Fibroblast of skin of left biceps (primary cell): Measurements from ENCODE around the gene RNF135.
"Not testable (repeated sequence)": the region's sequence is repeated elsewhere in the genome, so short reads cannot be mapped to it uniquely, and the experiment has no call there.

Source experiments
- DNase-seq, 2 experiments: peaks; one replicate each; pipeline ENCODE4 v3.0.0-alpha.2; 2013; ENCODE audit warnings: low read depth in 2 of 2

The RNF135 gene, protein sequence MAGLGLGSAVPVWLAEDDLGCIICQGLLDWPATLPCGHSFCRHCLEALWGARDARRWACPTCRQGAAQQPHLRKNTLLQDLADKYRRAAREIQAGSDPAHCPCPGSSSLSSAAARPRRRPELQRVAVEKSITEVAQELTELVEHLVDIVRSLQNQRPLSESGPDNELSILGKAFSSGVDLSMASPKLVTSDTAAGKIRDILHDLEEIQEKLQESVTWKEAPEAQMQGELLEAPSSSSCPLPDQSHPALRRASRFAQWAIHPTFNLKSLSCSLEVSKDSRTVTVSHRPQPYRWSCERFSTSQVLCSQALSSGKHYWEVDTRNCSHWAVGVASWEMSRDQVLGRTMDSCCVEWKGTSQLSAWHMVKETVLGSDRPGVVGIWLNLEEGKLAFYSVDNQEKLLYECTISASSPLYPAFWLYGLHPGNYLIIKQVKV

DNA sequence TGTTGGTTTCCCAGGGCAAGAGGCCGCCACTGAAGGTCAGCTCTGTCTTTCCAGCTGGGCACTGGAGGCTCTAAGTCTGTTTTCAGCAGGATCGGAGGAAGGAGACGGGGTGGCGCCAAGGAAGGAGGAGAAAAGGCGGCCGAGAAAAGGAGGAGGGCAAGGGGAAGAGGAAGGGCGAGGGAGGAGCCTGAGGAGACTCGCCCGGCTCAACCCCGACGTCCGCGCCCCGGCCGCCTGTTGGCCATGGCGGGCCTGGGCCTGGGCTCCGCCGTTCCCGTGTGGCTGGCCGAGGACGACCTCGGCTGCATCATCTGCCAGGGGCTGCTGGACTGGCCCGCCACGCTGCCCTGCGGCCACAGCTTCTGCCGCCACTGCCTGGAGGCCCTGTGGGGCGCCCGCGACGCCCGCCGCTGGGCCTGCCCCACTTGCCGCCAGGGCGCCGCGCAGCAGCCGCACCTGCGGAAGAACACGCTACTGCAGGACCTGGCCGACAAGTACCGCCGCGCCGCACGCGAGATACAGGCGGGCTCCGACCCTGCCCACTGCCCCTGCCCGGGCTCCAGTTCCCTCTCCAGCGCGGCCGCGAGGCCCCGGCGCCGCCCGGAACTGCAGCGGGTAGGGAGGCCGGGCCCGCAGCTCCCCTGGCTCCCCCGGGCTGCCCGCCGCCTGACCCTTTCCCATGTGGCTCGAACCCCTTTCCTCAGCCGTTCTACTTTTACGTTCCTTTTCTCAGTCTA, at the start of gene RNF135:
Gene RNF135, plus strand, starts transcription at position 209 of the 737 bp plus-strand sequence. Its CDS starts 35 bp downstream, at position 244.
- peak; percentile 56 to 58 for DNase-seq

DNA sequence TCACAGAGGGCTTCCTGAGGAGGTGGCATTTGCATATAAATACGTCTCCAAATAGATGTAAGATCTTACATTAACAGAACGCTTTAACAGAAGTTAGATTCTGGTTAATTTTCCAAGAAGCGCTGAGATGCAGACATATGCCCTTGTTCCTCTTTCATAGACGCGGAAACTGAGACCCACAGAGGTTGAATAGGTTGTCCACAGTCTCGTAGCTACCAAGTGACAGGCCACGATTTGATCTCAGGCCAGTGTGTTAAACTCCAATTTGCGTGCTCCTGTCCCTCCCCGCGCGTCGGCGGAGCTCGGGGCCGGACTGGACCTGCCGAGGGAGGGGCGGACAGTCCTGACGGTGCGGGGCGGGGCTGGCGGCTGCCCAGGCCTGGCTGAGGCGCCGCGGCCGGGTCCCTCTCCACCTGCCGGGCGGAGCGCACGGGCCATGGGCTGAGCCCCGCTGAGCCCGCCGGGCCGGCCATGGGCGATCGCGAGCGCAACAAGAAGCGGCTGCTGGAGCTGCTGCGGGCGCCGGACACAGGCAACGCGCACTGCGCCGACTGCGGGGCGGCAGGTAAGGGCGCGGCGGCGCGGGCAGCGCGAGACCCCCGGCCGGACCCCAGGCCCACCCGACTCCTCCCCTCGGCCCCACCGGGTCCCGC, 49.2 kb upstream of the RNF135 start, which contains the start of gene ADAP2:
Gene ADAP2, plus strand, starts transcription at position 402 of the 653 bp plus-strand sequence. Its CDS starts 70 bp downstream, at position 472.
- no peak for DNase-seq

DNA sequence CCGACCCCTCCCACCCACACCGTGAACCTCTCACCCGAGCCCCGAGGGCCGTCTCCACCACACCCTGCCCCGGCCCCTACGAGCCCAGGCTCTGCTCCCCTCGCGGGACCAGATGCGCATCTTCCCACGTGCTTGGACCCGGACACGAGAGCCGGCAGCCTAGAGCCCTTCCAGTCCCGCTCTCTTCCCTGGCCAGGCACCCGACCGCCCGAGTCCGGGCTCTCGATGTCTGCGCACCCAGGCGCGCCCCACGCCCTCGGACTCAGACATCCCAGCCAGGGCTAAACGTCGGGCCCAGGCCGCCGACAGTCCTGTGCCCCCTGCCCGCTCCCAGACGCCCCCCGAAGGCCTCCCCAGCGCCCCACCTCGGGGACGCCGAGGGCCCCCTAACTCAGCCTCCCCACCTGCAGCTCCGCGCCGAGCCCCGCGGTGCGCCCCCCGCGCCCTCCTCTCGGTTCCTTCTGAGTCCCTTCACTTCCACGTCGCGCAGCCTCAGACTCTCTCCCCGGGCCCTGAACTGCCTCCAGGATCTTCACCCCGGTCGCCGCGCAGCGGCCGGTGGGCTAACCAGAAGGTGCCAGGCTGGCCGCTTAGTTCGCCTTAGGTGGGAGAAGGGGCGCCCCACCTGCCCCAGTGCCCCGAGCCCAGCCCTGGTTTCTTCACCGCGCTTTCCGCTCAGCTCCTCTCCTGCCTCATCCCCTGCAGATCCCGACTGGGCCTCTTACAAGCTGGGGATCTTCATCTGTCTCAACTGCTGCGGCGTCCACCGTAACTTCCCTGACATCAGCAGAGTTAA, 48.4 kb upstream of the RNF135 start:
- DNase-seq = no peak

DNA sequence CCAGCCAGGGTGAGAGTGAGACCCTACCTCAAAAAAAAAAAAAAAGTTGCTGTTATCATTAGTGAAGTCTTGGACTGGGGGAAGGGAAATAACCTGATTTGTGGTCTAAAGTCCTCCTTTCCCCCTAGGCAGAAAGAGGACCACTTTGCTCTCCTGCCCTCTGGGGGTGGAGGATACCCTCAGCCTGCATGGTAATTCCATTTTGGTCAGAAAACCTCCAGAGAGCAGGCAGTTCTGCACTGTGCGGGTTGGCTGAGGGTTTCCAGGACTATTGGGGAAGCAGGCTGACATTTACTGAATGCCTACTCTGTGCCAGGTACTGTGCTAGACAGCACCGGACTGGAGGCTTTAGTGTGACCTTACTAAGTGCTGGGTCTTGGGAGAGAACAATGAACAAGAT, 46.5 kb upstream of the RNF135 start:
- DNase-seq = no peak

DNA sequence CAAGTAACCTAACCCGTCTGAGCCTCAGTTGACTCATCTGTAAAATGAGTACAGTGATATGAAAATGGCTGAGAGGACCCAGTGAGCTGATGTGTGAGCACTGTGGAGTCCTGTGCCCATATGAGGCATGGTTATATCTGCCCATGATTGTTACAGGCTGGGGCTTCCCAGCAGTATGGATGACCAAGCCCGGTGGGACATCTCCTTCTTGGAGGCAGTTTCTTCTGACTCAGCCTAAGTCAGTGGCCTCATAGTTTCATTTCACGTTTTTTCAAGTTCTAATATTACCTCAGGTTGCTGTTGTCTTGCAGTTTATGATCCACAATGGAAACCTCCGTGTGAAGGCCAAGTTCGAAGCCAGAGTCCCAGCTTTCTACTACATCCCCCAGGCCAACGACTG, 44.3 kb upstream of the RNF135 start:
- DNase-seq = no peak

DNA sequence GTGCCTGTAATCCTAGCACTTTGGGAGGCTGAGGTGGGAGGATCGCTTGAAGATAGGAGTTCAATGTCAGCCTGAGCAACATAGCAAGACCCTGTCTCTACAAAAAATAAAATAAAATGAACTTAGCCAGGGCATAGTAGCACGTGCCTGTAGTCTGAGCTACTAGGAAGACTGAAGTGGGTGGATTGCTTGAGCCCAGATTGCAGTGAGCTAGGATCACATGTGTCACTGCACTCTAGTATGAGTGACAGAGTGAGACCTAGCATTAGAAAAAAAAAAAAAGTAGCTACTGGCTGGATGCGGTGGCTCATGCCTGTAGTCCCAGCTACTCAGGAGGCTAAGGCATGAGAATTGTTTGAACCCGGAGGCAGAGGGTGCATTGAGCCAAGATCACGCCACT, 43.1 kb upstream of the RNF135 start:
- no peak for DNase-seq

DNA sequence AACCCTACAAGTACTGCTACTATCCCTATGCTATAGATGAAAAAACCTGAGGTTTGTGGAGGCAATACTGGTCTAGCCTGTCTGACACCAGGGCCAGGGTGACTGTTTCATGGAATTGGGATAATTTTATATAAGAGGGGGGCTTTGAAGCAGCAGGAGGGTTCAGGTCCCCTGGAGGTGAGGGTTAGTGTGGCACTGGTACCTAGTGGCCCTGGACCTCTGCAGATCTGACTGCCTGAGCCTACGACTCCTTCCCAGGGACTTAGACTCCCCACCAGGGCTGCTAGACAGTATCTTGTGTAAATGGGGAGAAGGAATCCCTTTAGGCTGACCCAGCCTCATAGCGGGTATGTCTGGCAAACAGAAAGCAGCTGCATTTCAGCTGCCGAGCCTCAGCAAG, 42.3 kb upstream of the RNF135 start:
- DNase-seq = no peak

DNA sequence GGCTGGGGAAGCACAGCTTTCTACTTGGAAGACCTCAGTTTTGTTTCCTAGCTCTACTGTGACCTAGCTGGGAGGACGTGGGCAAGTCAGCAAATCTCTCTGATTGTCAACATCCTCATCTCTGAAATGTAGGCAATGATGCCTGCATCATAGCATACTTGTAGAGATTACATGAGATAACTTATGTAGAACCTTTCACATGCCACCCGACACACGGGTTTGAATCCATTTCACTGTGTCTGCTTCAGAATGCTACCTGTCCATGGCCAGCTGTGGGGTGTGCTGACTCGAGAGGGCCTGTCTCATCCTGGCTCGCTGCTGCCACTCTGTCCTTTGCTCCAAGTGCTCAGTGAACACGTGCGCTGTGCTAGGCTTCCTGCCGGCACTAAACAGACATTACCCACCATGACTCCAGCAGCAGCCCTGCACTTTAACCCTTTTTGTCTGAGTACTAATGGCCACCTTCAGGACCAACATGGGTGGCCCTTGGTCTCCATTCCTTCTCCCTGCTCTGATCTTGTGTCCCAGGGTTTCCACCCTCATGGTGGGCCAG, 41.7 kb upstream of the RNF135 start:
- no peak for DNase-seq

DNA sequence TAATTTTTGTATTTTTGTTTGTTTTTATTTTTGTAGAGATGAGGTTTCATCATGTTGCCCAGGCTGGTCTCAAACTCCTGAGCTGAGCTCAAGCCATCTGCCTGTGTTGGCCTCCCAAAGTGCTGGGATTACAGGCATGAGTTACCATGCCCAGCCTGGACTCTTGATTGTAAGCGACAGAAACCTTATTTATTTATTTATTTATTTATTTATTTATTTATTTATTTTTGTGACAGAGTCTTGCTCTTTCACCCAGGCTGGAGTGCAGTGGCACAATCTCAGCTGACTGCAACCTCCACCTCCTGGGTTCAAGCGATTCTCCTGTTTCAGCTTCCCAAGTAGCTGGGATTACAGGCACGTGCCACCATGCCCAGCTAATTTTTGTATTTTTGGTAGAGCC, 41.0 kb upstream of the RNF135 start:
- not testable (repeated sequence) for DNase-seq

DNA sequence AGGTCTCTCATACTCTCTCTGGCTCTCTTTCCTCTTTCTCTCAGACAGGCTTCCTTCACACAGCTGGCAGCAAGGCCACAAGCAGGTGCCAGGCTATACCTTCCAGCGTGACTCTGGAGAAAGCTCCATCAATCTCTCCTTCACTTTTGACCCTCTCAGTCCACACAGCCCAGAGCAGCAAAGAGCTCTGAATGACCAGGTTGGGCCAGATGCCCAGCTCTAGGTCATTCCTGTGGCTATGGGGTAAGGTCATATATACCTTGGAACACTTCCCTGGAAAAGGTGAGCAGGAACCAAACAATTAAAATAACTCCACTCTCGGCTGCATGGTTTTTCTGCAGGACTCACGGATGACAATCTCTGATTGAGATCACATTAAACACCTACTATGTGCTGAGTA, 40.3 kb upstream of the RNF135 start:
- no peak for DNase-seq

DNA sequence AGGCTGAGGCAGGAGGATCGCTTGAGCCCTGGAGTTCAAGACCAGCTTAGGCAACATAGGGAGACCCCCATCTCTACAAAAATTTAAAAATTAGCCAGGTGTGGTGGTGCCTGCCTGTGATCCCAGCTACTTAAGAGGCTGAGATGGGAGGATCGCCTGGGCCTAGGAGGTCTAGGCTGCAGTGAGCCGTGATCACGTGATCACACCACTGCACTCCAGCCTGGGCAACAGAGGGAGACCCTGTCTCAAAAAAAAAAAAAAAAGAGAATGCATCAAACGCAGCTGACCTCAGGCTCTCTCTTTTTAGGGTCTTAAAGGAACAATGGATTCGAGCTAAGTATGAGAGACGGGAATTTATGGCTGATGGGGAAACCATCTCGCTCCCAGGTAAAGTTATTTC, 39.3 kb upstream of the RNF135 start:
- not testable (repeated sequence) for DNase-seq

DNA sequence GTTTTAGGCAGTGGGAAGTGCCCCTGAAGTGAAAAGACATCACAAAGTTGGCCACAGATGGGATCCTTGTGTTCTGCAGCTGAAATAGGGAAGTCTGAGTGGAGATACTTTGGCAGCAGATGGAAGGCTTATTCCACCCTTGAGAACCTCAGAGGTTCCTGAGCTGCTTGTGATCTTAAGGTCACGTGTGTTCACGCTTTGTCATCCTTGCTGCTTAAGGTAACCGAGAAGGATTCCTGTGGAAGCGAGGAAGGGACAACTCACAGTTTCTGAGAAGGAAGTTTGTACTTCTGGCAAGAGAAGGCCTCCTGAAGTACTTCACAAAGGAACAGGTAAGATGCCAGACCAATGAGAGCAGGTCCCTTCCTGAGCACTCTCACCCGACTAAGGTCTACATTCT, 36.9 kb upstream of the RNF135 start:
- DNase-seq = no peak

DNA sequence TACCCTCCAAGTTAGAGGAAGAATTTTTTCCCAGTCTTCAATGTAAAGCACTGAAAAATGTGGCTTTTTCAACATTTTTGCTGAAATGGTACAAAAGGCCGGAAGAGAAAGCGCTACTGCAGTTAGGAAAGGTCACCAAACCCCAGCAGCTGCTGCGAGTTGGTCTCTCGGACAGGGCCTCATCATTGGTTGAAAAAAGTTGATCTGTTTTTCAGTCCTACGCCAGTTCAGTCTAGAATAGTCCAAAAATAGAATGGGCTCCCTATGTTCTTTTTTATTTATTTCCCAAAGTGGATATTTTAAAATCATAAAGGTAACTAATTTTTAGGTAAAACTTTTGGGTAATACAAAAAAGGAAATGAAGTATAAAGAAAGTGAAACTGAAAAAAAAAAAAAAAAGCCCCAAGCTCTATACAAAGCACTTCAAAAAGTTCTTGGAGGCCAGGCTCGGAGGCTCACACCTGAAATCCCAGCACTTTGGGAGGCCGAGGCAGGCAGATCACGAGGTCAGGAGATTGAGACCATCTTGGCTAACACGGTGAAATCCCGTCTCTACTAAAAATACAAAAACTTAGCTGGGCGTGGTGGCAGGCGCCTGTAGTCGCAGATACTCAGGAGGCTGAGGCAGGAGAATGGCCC, 31.7 kb upstream of the RNF135 start:
- DNase-seq = no peak

DNA sequence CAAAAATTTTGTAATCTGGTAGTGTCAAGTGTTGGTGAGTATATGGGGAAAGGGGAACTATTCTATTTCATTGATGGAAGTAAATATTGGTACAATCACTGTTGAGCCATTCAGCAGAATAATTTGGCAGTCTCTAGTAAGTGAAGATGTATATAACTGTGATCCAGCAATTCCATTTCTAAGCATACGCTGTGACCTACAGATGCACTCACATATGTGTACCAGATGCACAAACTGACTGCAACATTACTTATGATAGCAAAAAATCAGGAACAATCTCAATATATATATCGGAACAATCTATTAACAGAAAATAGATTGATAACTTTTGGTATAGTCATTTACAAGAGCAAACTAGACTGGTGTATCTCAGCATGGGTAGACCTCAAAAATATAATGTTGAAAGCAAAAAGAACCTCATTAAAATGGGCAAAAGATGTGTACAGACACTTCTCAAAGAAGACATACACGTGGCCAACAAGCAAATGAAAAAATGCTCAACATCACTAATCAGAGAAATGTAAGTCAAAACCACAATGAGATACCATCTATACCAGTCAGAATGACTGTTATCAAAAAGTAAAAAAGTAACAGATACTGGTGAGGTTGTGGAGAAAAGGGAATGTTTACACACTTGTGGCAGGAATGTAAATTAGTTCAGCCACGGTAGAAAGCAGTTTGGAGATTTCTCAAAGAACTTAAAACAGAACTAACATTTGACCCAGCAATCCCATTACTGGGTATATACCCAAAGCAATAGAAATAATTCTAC, 28.3 kb upstream of the RNF135 start:
- DNase-seq = peak in 1 of 2 experiments; percentile 17

DNA sequence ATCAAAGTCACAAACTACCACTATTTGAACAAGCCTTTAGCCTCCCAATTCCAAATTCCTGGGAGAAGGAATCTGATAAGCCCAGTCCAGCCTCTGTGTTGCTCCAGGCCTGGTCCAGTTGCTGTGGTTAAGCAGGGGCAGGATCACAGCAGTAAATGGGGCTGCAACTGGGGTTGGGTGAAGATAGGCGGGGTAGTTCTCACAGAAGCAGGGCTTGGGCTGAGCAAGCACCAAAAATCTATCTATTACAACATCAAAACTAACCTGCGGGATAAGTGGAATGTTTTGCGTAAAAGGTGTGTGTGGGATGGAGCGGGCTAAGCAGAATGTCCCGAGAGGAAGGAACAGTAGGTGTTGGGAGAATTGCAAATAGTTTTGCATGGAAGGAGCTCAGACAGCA, 23.0 kb upstream of the RNF135 start:
- no peak for DNase-seq

DNA sequence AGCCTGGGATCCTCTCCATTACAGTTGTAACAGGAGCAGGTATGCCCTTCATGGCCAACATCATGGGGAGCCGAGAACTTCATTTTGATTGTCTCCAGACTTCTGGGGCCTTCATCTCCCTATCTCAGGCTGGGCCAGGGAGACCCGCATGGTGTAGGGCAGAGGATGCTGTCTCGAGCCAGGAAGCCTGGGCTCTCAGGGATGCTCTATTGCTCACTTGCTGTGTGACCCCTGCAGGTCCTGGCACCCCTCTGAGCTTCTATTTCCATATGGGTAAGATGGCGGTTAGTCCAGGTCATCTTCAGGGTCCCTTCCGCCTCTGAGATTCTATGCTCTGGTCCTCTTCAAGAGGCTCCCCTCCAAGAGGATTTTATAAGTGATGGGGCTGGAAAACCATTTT, 20.6 kb upstream of the RNF135 start:
- DNase-seq = no peak

DNA sequence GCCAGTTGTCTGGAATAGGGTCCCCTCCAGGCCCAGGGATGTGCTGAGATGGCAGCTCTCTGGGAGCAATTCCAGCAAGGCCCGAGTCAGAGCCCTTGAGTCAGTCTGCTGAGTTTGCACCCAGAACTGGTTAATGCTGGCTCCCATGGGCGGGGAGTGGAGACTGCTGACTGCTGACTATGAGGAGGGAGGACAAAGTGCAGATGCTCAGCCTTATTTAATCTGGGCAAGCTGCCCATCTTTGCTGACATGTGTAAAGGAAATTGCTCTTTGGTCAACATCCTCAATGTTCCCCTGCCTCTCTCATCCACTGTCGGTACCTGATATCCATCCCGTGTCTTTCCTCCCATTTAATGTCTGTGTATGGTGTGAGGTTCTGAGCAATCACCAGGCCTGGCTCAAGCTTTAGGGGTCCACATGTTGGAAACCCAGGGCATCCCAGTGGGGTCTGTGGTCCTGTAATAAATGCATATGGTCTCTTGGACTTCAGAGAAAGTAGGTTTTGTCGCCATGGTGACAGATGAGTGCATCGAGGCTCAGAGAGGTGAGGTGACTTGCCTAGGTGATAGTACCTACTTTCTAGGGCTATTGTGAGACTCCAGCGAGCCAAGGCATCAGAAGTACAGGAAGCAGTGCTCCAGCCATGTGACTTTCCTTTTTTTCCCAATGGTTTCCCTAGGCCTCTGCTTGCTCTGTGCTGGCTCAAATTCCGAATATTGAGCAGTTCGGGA, 20.0 kb upstream of the RNF135 start:
- DNase-seq = peak; percentile 32 to 42

DNA sequence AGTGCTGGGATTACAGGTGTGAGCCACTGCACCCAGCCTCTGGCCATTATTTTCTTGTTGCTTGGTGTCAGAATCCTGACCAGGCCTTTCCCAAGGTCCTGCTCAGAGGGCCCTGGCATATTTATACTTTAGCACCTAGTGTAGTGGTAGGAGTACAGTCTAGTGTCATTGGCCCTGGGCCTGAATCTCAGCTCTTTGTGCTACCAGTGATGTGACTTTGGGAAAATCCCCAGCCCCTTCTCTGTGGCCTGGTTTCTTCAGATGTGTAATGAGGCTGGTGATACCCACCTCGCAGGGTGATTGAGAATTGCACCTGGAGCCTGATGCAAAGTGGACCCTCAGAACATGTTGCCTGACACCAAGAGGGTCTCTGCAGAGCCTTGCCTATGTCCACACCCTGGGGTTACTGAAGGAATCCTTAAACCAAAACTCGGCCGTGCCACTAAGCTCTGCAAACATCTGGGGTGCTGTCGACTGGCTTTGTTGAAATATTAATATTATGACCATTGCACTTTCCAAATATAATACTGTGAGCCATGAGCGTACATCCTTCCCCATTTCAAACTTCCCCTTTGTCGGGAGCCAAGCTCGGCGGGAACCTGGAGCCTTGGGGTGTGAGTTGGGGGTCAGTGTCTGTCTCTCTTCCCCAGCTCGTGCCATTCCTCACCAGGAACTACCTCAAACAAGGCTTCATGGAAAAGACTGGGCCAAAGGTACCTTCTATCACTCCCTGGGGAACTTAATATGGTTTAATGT, 18.0 kb upstream of the RNF135 start:
- no peak for DNase-seq
